Measurements from ENCODE around the gene MRPL53. TPM values are rescaled to one million over a fixed set of nuclear protein-coding genes. Genes with fewer than 3 reads are reported as not detected.

The MRPL53 gene
- total RNA-seq, 2 donors from 2014 or later: 20.1 to 88.2 TPM

DNA sequence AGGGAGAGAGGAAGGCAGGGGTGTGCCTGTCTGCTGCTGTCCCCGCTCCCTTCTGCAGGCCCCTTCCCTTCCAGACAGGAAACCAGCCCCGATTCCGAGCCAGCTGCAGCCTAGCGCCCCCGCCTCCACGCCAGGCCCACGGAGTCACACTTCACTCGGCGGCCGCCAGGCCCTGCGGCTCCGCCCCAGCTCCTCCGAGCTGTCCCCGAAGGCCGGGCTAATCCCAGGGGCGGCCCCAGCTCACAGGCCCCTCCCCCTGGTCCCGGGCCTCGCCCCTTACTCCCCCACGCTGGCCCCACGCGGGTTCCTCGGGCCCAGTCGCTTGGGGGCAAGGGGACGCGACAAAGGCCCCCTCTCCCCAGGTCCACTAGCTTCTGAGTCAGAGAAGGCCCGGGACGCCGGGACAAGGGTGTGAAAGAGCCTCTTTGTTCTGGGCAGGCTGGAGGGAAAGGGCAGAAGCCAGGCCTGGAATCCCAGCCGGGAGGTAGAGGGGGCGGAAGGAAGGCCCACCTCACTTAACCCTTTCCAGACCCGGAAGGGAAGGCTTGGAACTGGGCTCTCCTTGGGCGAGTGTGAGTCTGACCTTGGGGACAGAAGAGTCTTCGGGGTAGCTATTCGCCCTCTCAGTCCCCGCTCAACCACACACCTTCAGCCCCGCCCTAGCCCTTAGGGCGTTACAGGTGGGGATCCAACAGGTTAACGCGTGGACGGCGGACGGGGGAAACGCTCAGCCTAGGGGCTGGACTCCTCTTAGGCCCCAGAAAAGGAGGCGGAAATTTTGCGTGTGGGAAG lies 31.9 kb downstream of the MRPL53 start:
- Histone ChIP-seq H3K36me3 (replicated peaks in 1 of 2; ENCODE audit: insufficient read depth in 1 of 2, low read depth in 2 of 2) (no peaks in the 10 kb centered on the region), H3K27ac (peak overlapping the region; percentile 95 to 98 (median 96)), H3K9me3 (no peaks in the 10 kb centered on the region), H3K27me3 (no peaks in the 10 kb centered on the region), H3K4me1 (peaks cover 39% of the 10 kb centered on the region), H3K4me3 (peak overlapping the region; percentile 26 to 45)
- TF ChIP-seq POLR2A (IDR thresholded peaks at IDR 0.05): peak; percentile 68 to 81 (median 80)
- TF ChIP-seq, protein P1, sequence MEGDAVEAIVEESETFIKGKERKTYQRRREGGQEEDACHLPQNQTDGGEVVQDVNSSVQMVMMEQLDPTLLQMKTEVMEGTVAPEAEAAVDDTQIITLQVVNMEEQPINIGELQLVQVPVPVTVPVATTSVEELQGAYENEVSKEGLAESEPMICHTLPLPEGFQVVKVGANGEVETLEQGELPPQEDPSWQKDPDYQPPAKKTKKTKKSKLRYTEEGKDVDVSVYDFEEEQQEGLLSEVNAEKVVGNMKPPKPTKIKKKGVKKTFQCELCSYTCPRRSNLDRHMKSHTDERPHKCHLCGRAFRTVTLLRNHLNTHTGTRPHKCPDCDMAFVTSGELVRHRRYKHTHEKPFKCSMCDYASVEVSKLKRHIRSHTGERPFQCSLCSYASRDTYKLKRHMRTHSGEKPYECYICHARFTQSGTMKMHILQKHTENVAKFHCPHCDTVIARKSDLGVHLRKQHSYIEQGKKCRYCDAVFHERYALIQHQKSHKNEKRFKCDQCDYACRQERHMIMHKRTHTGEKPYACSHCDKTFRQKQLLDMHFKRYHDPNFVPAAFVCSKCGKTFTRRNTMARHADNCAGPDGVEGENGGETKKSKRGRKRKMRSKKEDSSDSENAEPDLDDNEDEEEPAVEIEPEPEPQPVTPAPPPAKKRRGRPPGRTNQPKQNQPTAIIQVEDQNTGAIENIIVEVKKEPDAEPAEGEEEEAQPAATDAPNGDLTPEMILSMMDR (IDR thresholded peaks at IDR 0.05): peak in 6 of 7 experiments; percentile 20 to 65 (median 55)
- 5 to 10% methylated on average over 11 to 43 of the region's 45 CpGs for WGBS, 2 donors
- intact Hi-C loops (cut with DNase I): no loop called here
- ATAC-seq: peak; percentile 81
- DNase-seq: peak; percentile 84 to 91 (median 89)

DNA sequence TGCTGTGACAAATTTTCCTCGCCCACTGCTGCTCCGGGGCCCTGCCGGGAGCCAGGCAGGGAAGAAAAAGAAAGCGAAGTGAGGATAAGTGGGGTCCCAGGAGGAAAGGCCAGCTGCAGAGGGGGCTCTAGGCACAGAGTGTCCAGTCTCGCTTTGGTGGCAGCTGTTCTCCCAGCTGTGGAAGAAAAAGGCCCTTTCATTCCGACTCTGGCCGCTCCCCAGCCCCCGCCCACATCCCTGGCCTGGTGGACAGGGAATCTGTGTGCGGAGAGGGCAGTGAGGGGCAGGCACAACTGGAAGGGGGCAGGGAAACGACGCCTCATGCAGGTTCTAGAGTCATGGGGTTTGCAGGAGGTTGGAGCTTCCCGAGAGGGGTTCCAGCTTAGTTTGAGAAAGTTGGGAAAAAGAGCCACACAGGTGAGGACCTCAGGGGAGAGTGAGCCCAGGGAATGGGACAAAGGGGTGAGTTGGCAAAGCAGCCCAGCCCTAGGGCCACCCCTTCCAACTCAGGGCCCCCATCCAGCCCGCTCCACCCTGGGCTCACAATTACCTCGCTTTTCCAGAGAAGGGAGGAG lies 32.6 kb downstream of the MRPL53 start:
- WGBS, 2 donors: 3 to 10% methylated on average over 12 to 14 of the region's 14 CpGs
- TF ChIP-seq, protein P1 (IDR thresholded peaks at IDR 0.05): no peak
- no peak for TF ChIP-seq POLR2A (IDR thresholded peaks at IDR 0.05)

DNA sequence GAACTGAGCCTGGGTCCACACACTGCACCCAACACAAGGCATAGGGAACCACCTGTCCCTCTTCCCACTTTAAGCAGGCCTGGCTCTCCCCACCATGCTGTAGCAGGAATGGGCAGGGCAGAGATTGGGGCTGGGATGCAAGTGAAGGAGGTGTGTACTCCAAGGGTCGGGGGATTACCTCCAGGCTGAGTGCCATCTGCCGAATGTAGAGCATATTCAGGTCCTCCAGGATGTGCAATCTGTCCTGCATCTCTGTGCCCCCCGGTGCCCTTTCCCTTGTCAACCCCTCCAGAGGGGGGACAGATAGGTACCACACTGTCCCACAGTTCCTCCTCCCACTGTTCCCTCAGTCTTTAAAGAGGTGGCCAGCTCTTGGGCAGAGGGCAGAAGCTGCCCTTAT lies 33.1 kb downstream of the MRPL53 start:
- no peak for TF ChIP-seq POLR2A (IDR thresholded peaks at IDR 0.05)
- TF ChIP-seq, protein P1 (IDR thresholded peaks at IDR 0.05): no peak
- Histone ChIP-seq H3K36me3 (replicated peaks in 1 of 2; ENCODE audit: insufficient read depth in 1 of 2, low read depth in 2 of 2) (no peaks in the 10 kb centered on the region), H3K9me3 (no peaks in the 10 kb centered on the region), H3K4me1 (peaks cover 39% of the 10 kb centered on the region), H3K27ac (peak overlapping the region in 3 of 4 donors; percentile 96 to 98 (median 97)), H3K27me3 (no peaks in the 10 kb centered on the region), H3K4me3 (no peak overlapping the region)
- intact Hi-C loops (cut with DNase I): no loop called here
- ATAC-seq (no peak), DNase-seq (no peak)
- 13 to 26% methylated on average over 3 of the region's 3 CpGs for WGBS, 2 donors

More for the DNA sequence above, 32.6 kb downstream of the MRPL53 start:
- no peak for ATAC-seq
- Histone ChIP-seq H3K27ac (peak overlapping the region; percentile 95 to 98 (median 96)), H3K36me3 (replicated peaks in 1 of 2; ENCODE audit: insufficient read depth in 1 of 2, low read depth in 2 of 2) (no peaks in the 10 kb centered on the region), H3K4me1 (peaks cover 39% of the 10 kb centered on the region), H3K4me3 (peak overlapping the region; percentile 26 to 45), H3K9me3 (no peaks in the 10 kb centered on the region), H3K27me3 (no peaks in the 10 kb centered on the region)
- DNase-seq: peak; percentile 47 to 57 (median 51)
- intact Hi-C loops (cut with DNase I): no loop called here

DNA sequence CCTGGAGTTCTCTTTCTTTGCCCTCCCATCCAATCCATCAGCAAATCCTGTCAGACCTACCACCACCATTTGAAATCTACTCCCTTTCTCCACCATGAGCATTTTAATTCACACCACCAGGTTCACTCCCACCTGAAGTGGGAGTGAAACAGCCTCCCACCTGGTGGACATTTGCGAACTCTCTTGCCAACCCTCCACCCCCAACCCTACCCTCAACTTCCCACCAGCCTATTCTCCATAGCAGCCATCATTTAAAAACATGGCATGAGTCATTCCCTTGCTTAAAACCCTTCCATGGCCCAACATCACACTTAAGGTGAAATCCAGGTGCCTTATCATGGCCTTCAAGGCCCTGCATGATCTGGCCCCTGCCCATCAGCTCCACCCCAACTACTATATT lies 34.2 kb downstream of the MRPL53 start:
- peaks cover 39% of the 10 kb centered on the region for H3K4me1 ChIP-seq
- ATAC-seq: no peak
- intact Hi-C loops (cut with DNase I): no loop called here
- no peaks in the 10 kb centered on the region for H3K36me3 ChIP-seq (replicated peaks in 1 of 2; ENCODE audit: insufficient read depth in 1 of 2, low read depth in 2 of 2)
- DNase-seq: no peak
- H3K4me3 ChIP-seq: no peak overlapping the region
- no peaks in the 10 kb centered on the region for H3K27me3 ChIP-seq
- TF ChIP-seq, protein P1 (IDR thresholded peaks at IDR 0.05): no peak
- TF ChIP-seq POLR2A (IDR thresholded peaks at IDR 0.05): no peak
- WGBS, 2 donors: 87 to 100% methylated on average over 1 of the region's 1 CpG
- no peak overlapping the region for H3K27ac ChIP-seq
- H3K9me3 ChIP-seq: no peaks in the 10 kb centered on the region

All from body of pancreas (tissue), 4 donors.